A172 (cell line): ENCODE measurements around the gene PCDHB14. TPM values are rescaled to one million over a fixed set of nuclear protein-coding genes. Genes with fewer than 3 reads are reported as not detected.

Experiments
- total RNA-seq: library from RNA; depleted of rRNA; stranded (reverse); fragments of >200 nt; shearing (Covaris generic); gene quantifications from 2 replicates; pipeline ENCODE4 v1.2.3, GENCODE V29; 2014; rRNA removed

The PCDHB14 gene
- total RNA-seq, 1 experiment from 2014 or later: 18.2 TPM

Other genes starting within 250 kb of the PCDHB14 start
- not detected in 2 replicates for gene PCDHB1, start 172.0 kb upstream of the PCDHB14 start, total RNA-seq
- gene PCDHB2, start 128.7 kb upstream of the PCDHB14 start, total RNA-seq: 0.41 and 0.59 TPM in 2 replicates
- 19.9 and 22.0 TPM in 2 replicates for gene PCDHB3, start 122.9 kb upstream of the PCDHB14 start, total RNA-seq
- 0.26 and 1.7 TPM in 2 replicates for gene PCDHB4, start 101.5 kb upstream of the PCDHB14 start, total RNA-seq
- 45.5 and 52.8 TPM in 2 replicates for gene PCDHB5, start 88.1 kb upstream of the PCDHB14 start, total RNA-seq
- 0.79 and 1.7 TPM in 2 replicates for gene PCDHB6, start 73.3 kb upstream of the PCDHB14 start, total RNA-seq
- gene PCDHB7, start 50.7 kb upstream of the PCDHB14 start, total RNA-seq: 5.2 and 6.9 TPM in 2 replicates
- gene PCDHB8, start 45.6 kb upstream of the PCDHB14 start, total RNA-seq: 7.0 and 7.5 TPM in 2 replicates
- 4.2 and 7.9 TPM in 2 replicates for gene PCDHB16, start 41.0 kb upstream of the PCDHB14 start, total RNA-seq
- gene PCDHB9, start 36.2 kb upstream of the PCDHB14 start, total RNA-seq: 11.1 and 11.2 TPM in 2 replicates
- 3.9 and 7.1 TPM in 2 replicates for gene PCDHB10, start 31.0 kb upstream of the PCDHB14 start, total RNA-seq
- gene PCDHB11, start 23.7 kb upstream of the PCDHB14 start, total RNA-seq: 1.7 and 2.0 TPM in 2 replicates
- 0.69 and 2.5 TPM in 2 replicates for gene PCDHB12, start 14.6 kb upstream of the PCDHB14 start, total RNA-seq
- gene PCDHB13, start 9.4 kb upstream of the PCDHB14 start, total RNA-seq: 1.1 TPM in 2 replicates
- 0.26 and 1.0 TPM in 2 replicates for gene PCDHB15, start 22.1 kb downstream of the PCDHB14 start, total RNA-seq
- not detected in 2 replicates for gene SLC25A2, start 80.7 kb downstream of the PCDHB14 start, total RNA-seq
- gene TAF7, start 97.4 kb downstream of the PCDHB14 start, total RNA-seq: 109 and 119 TPM in 2 replicates
- gene PCDHGA1, start 107.2 kb downstream of the PCDHB14 start, total RNA-seq: 1.5 and 1.6 TPM in 2 replicates
- gene PCDHGA2, start 115.4 kb downstream of the PCDHB14 start, total RNA-seq: 0.57 and 1.1 TPM in 2 replicates
- 0.14 TPM in 1 of 2 replicates, not detected in the other for gene PCDHGA3, start 120.5 kb downstream of the PCDHB14 start, total RNA-seq
- gene PCDHGB1, start 126.8 kb downstream of the PCDHB14 start, total RNA-seq: 1.2 and 2.0 TPM in 2 replicates
- 1.1 and 1.4 TPM in 2 replicates for gene PCDHGA4, start 131.7 kb downstream of the PCDHB14 start, total RNA-seq
- gene PCDHGB2, start 136.7 kb downstream of the PCDHB14 start, total RNA-seq: 0.34 and 1.6 TPM in 2 replicates
- 0.41 and 0.48 TPM in 2 replicates for gene PCDHGA5, start 140.8 kb downstream of the PCDHB14 start, total RNA-seq
- gene PCDHGB3, start 146.9 kb downstream of the PCDHB14 start, total RNA-seq: 0.81 and 1.7 TPM in 2 replicates
- gene PCDHGA6, start 150.5 kb downstream of the PCDHB14 start, total RNA-seq: 1.9 and 2.5 TPM in 2 replicates
- gene PCDHGA7, start 159.4 kb downstream of the PCDHB14 start, total RNA-seq: 0.69 TPM in 2 replicates
- gene PCDHGB4, start 164.4 kb downstream of the PCDHB14 start, total RNA-seq: 0.07 TPM in 2 replicates
- 0.05 and 0.31 TPM in 2 replicates for gene PCDHGA8, start 169.3 kb downstream of the PCDHB14 start, total RNA-seq
- gene PCDHGB5, start 174.6 kb downstream of the PCDHB14 start, total RNA-seq: 0.10 TPM in 1 of 2 replicates, not detected in the other
- 2.8 and 3.4 TPM in 2 replicates for gene PCDHGA9, start 179.4 kb downstream of the PCDHB14 start, total RNA-seq
- gene PCDHGB6, start 184.7 kb downstream of the PCDHB14 start, total RNA-seq: 0.10 and 0.33 TPM in 2 replicates
- gene PCDHGA10, start 189.6 kb downstream of the PCDHB14 start, total RNA-seq: 4.7 and 5.3 TPM in 2 replicates
- gene PCDHGB7, start 194.3 kb downstream of the PCDHB14 start, total RNA-seq: 14.6 and 15.0 TPM in 2 replicates
- 0.19 and 0.89 TPM in 2 replicates for gene PCDHGA11, start 197.7 kb downstream of the PCDHB14 start, total RNA-seq
- gene PCDHGA12, start 207.2 kb downstream of the PCDHB14 start, total RNA-seq: 0.31 TPM in 1 of 2 replicates, not detected in the other